ENCODE results near the gene GMDS. TPM values are rescaled to one million over a fixed set of nuclear protein-coding genes. Genes with fewer than 3 reads are reported as not detected.

The GMDS gene
- total RNA-seq, 1 experiment from 2014 or later: 27.6 TPM

DNA sequence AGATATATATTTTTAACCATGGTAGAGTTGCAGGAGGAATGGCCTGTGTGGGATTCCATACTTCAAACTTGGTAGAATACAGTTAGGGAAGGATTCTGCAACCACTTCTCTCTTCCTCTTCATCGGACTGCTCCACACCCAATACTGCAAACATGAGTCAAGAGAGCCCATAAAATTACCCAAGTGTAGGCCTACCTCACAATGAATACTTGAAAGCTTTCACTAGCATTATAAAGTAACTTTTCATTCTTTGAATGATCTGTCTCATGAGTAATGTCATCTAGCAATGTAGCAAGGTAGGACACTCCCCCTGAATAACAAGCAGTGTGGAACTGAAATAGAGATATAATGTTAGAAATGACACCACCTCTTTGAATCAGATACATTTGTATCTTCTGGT, 556.3 kb downstream of the GMDS start:
- no peak overlapping the region for H3K4ac ChIP-seq (ENCODE audit: low read depth, low read length)
- no peaks in the 10 kb centered on the region; the same call in 1 of the 2 replicates for H3K27me3 ChIP-seq (ENCODE audit: insufficient read depth, low read length)
- no peaks in the 10 kb centered on the region for H3K79me1 ChIP-seq (ENCODE audit: insufficient read depth, low read depth, low read length, poor library complexity, severe bottlenecking)
- Mint-ChIP-seq H3K27ac (no peak overlapping the region), H3K4me3 (no peak overlapping the region), H3K27me3 (ENCODE audit: low read depth) (no peaks in the 10 kb centered on the region), H3K36me3 (ENCODE audit: insufficient read depth in 1 of 3, low read depth in 3 of 3) (no peaks in the 10 kb centered on the region; a peak in 1 of 7 replicates), H3K4me1 (peaks cover 9 to 14% of the 10 kb centered on the region in 2 experiments), H3K9me3 (peaks cover 3% of the 10 kb centered on the region in 2 experiments; a peak in 2 of 5 replicates)
- no peak overlapping the region for H3K14ac ChIP-seq (ENCODE audit: insufficient read depth, low read length)
- H3K9me3 ChIP-seq (ENCODE audit: control insufficient read depth, low read depth, low read length): no peaks in the 10 kb centered on the region
- TF ChIP-seq, protein P1, sequence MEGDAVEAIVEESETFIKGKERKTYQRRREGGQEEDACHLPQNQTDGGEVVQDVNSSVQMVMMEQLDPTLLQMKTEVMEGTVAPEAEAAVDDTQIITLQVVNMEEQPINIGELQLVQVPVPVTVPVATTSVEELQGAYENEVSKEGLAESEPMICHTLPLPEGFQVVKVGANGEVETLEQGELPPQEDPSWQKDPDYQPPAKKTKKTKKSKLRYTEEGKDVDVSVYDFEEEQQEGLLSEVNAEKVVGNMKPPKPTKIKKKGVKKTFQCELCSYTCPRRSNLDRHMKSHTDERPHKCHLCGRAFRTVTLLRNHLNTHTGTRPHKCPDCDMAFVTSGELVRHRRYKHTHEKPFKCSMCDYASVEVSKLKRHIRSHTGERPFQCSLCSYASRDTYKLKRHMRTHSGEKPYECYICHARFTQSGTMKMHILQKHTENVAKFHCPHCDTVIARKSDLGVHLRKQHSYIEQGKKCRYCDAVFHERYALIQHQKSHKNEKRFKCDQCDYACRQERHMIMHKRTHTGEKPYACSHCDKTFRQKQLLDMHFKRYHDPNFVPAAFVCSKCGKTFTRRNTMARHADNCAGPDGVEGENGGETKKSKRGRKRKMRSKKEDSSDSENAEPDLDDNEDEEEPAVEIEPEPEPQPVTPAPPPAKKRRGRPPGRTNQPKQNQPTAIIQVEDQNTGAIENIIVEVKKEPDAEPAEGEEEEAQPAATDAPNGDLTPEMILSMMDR (conservative IDR thresholded peaks at IDR 0.05): no peak
- no CpG with 5 or more reads among the region's 1 CpG for WGBS (ENCODE audit: extremely low coverage, insufficient read length, low lambda C conversion rate)
- no peak for DNase-seq
- no peak overlapping the region for H2BK15ac ChIP-seq (ENCODE audit: low read depth, low read length)
- no peak overlapping the region for H4K91ac ChIP-seq (ENCODE audit: insufficient read length, low read depth, low read length)
- H3K18ac ChIP-seq (ENCODE audit: insufficient read length, low read depth, low read length): no peak overlapping the region
- H4K5ac ChIP-seq (ENCODE audit: insufficient read length, low read depth, low read length): no peak overlapping the region
- H2BK12ac ChIP-seq (ENCODE audit: insufficient read length, low read depth, low read length): no peak overlapping the region
- H3K56ac ChIP-seq (ENCODE audit: insufficient read length, low read depth, low read length): no peak overlapping the region
- no peak overlapping the region for H2AK5ac ChIP-seq (ENCODE audit: insufficient read length, low read length)
- H2AFZ ChIP-seq (ENCODE audit: low read length): no peak overlapping the region
- no peak overlapping the region for H3K23ac ChIP-seq (ENCODE audit: insufficient read length, low read depth, low read length)
- H3K27ac ChIP-seq (ENCODE audit: insufficient read length, low read depth, low read length): no peak overlapping the region
- H4K20me1 ChIP-seq (ENCODE audit: control insufficient read depth, insufficient read depth, insufficient read length): no peaks in the 10 kb centered on the region
- no peak overlapping the region for H3K4me2 ChIP-seq (ENCODE audit: insufficient read depth, insufficient read length, low read length)
- no peaks in the 10 kb centered on the region for H3K79me2 ChIP-seq (ENCODE audit: insufficient read depth, low read length)
- no peak overlapping the region for H4K8ac ChIP-seq (replicated peaks; ENCODE audit: insufficient read length, low read depth, low read length)
- H2BK120ac ChIP-seq (ENCODE audit: low read depth, low read length, poor library complexity, severe bottlenecking): no peak overlapping the region
- no peak overlapping the region for H2BK5ac ChIP-seq (ENCODE audit: insufficient read length, low read length)
- H3K4me1 ChIP-seq (ENCODE audit: insufficient read depth, low read length): no peaks in the 10 kb centered on the region; the same call in 1 of the 2 replicates
- no peak overlapping the region for H2BK20ac ChIP-seq (ENCODE audit: low read depth, low read length, poor library complexity, severe bottlenecking)
- no peaks in the 10 kb centered on the region for H3K23me2 ChIP-seq (ENCODE audit: insufficient read length, low read depth, low read length, poor library complexity, severe bottlenecking)
- H3T11ph ChIP-seq (ENCODE audit: low read length): no peak overlapping the region
- H3K9ac ChIP-seq (ENCODE audit: extremely low read depth, insufficient read length, low read length): no peak overlapping the region
